SK-N-SH treated with all-trans-retinoic acid at 6 μM for 48 hours (cell line): Measurements from ENCODE around the gene AARS1.
"Not testable (repeated sequence)": the region's sequence is repeated elsewhere in the genome, so short reads cannot be mapped to it uniquely, and the experiment has no call there.

Experiments used
- ATAC-seq: fragments of 200-7000 bp; cut with Tn5 transposase; 3 replicates; pipeline ENCODE4 v1.9.1; 2020; ENCODE audit warnings: mild to moderate bottlenecking, moderate library complexity

AARS1 gene

DNA sequence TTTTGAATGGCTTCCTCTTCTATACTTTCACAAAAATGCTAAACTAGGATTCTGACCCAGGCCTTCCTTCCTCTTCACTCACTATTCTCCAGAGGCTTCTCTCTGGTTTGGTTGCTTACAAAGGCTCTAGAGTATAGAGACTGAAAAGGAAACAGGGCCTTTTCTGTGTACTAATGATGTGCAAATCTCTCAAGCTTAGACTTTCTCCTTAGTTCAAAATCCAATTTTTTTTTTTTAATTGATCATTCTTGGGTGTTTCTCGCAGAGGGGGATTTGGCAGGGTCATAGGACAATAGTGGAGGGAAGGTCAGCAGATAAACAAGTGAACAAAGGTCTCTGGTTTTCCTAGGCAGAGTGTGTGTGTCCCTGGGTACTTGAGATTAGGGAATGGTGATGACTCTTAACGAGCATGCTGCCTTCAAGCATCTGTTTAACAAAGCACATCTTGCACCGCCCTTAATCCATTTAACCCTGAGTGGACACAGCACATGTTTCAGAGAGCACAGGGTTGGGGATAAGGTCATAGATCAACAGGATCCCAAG lies 65.3 kb downstream of the AARS1 start:
- ATAC-seq, result not testable (repeated sequence)

DNA sequence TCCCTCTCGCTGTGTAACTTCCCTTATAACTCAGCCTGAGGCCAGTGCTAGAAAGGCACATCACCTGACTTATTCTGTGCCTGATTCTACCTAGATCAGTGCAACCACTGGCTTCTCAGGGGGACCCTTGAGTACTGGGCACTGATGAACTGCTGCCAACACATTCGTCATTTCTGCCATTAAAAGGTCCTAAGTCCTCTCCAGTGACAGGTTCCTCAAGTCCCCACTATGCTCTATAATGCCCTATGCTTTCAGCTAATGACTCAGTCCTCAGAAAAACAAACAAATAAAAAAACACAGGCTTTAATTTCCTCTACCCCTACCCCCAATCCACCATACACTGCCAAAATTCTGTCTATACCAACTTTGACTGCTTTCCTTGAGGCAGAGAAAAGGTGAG lies 66.1 kb downstream of the AARS1 start:
- not testable (repeated sequence) for ATAC-seq

- ATAC-seq, result not testable (repeated sequence)
These were observed 66.7 kb downstream of the AARS1 start for GRCh38 chr16:70222574-70222973.

GRCh38 chr16:70218586-70218985 lies 70.7 kb downstream of the AARS1 start:
- ATAC-seq, result not testable (repeated sequence)

- not testable (repeated sequence) for ATAC-seq
These were observed 82.9 kb downstream of the AARS1 start for GRCh38 chr16:70206382-70206781.

GRCh38 chr16:70204668-70205405 lies 84.5 kb downstream of the AARS1 start:
- not testable (repeated sequence) for ATAC-seq

DNA sequence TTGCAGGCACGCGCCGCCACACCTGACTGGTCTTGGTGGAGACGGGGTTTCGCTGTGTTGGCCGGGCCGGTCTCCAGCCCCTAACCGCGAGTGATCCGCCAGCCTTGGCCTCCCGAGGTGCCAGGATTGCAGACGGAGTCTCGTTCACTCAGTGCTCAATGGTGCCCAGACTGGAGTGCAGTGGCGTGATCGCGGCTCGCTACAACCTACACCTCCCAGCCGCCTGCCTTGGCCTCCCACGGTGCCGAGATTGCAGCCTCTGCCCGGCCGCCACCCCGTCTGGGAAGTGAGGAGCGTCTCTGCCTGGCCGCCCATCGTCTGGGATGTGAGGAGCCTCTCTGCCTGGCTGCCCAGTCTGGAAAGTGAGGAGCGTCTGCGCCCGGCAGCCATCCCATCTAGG lies 85.3 kb downstream of the AARS1 start:
- not testable (repeated sequence) for ATAC-seq

DNA sequence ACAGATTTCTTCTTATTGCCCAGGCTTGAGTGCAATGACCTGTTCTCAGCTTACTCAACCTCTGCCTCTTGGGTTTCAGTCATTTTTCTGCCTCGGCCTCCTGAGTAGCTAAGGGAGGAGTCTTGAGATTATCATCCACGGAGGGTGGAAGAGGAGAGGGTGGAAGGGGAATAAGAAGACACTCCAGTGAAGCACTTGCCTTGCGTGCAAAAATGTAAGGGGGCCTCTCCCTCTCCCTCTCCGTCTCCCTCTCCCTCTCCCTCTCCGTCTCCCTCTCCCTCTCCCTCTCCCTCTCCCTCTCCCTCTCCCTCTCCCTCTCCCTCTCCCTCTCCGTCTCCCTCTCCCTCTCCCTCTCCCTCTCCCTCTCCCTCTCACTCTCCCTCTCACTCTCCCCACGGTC lies 85.8 kb downstream of the AARS1 start:
- ATAC-seq, result not testable (repeated sequence)
